GM12875 (cell line): Measurements from ENCODE around the gene ATP6V1F.

Experiments
- H3K4me3 ChIP-seq: one replicate; pipeline ENCODE4 v1.5.1; 2011; ENCODE audit warnings: low read depth, low read length, control low read depth
- TF ChIP-seq, protein P1 (sequence below): IDR thresholded peaks from 2 replicates; pipeline ENCODE4 v1.5.1; 2011; ENCODE audit warnings: low read depth, mild to moderate bottlenecking, control low read depth, inconsistent platforms, low read length, moderate library complexity, borderline replicate concordance; ENCODE audit not compliant: insufficient read depth

Gene ATP6V1F

DNA sequence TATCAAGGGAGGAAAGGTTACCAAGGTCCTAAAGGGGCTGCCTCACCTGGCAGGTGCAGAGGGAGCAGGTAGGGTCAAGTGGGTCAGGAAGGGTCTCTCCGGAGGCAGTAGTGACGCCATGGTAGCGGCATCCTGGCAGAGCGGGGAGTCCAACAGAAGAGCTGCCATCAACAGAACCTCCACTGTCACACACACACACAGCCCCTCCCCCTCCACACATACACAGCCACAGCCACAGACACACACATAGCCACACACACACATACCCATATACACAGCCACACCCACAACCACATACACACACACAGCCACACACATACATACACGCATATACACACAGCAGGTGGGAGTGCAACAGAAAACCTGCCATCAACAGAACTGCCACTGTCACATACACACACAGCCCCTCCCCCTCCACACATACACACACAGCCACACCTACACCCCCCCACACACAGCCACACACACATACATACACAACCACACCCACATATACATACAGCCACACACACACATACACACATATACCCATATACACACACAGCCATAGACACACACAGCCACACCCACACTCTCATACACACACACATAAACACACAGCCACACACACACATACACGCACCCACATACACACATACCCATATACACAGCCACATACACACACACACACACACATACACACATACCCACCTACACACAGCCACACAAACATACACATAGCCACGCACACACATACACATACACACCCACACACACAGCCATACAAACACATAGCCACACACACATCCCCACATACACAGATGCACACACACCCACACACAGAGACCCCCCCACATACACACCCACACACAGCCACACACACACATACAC is 24.7 kb downstream of the ATP6V1F start:
- TF ChIP-seq, protein P1, sequence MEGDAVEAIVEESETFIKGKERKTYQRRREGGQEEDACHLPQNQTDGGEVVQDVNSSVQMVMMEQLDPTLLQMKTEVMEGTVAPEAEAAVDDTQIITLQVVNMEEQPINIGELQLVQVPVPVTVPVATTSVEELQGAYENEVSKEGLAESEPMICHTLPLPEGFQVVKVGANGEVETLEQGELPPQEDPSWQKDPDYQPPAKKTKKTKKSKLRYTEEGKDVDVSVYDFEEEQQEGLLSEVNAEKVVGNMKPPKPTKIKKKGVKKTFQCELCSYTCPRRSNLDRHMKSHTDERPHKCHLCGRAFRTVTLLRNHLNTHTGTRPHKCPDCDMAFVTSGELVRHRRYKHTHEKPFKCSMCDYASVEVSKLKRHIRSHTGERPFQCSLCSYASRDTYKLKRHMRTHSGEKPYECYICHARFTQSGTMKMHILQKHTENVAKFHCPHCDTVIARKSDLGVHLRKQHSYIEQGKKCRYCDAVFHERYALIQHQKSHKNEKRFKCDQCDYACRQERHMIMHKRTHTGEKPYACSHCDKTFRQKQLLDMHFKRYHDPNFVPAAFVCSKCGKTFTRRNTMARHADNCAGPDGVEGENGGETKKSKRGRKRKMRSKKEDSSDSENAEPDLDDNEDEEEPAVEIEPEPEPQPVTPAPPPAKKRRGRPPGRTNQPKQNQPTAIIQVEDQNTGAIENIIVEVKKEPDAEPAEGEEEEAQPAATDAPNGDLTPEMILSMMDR: no peak
- no peak overlapping the region for H3K4me3 ChIP-seq

DNA sequence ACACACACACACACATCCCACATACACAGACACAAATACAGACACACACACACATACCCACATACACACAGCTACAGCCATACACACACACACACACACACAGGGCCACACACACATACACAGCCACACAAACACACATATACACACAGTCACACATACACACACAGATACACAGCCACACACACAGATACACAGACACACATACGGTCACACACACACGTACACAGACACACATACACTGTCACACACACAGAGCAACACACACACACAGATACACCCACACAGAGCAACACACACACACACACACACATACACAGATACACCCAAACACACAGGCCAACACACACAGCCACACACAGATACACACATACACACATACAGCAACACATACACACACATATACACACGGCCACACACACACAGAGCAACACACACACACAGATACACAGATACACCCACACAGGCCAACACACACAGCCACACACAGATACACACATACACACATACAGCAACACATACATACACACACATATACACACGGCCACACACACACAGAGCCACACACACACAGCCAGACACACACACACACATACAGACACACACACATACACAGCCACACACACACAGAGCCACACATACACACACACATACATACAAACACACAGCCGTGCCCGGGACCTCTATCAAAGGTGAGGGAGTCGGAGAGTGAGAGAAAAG is 25.5 kb downstream of the ATP6V1F start:
- H3K4me3 ChIP-seq: no peak overlapping the region
- TF ChIP-seq, protein P1: no peak

DNA sequence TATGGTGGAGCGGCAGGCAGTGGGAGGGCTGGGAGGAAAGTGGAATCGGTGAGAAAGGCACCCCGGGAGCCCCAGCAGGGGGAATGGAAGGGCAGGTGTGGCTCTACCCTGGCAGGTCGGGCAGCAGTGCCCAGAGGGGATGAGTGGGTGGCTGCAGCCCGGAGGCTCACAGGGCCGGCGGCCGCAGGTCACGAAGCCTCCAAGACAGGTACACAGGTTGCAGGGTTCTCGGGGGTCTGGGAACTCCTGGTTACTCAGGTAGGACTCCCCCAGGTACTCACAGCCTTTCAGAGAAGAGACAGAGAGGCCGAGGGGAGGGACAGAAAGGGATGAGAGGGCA is 26.1 kb downstream of the ATP6V1F start:
- no peak overlapping the region for H3K4me3 ChIP-seq
- TF ChIP-seq, protein P1: no peak

DNA sequence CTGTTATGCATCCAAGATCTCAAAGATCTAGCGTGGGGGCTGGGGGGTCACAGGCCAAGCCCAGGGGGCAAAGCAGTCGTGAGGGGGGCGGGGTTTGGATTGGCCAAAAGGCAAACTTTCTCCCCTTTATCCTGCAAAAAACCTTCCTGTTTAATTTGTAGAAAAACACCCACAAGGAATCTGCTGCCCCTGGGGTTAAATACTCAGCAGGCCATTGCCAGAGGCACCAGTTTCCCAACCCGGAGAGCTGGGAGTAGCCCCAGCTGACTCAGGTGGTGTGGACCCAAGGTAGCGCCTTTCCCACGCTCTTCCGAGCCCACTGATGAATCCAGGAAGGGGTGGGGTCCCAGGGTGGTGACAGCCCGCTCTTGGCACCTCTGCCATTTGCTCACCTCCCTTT is 26.5 kb downstream of the ATP6V1F start:
- no peak overlapping the region for H3K4me3 ChIP-seq
- TF ChIP-seq, protein P1: no peak

DNA sequence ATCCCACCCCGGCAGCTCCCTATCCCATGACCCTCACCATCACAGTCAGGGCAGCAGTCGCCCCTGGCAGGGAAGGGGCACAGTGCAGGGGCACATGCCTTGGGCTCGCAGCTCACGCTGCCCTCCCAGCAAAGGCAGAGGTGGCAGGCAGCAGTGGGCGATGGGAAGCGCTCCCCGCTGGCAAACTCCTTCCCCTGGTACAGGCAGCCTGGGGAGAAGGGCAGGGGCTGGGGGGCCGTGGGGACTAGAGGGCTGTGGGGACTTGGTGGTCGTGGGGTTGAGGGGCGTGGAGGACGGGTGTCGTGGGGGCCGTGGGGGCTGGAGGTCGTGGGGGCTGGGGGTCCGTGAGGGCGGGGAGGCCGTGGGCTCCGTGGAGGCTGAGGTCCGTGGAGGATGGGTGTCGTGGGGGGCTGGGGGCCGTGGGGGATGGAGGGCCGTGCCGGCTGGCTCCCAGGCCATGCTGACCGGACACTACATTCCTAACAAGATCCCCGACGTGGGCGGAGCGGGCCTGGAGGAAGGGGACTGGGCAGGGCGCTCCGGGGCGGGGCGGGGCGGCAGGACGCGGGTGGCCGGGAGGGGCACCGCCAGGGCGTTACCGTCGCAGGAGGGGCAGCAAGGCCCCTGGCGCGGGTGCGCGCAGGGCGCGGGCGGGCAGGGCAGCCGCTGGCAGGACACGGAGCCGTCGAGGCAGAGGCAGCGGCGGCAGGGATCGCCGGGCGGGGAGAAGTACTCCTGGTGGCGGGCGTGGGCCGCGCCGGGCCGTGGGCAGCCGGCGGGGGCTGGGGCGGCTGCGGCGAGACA is 27.9 kb downstream of the ATP6V1F start:
- TF ChIP-seq, protein P1: no peak
- no peak overlapping the region for H3K4me3 ChIP-seq

DNA sequence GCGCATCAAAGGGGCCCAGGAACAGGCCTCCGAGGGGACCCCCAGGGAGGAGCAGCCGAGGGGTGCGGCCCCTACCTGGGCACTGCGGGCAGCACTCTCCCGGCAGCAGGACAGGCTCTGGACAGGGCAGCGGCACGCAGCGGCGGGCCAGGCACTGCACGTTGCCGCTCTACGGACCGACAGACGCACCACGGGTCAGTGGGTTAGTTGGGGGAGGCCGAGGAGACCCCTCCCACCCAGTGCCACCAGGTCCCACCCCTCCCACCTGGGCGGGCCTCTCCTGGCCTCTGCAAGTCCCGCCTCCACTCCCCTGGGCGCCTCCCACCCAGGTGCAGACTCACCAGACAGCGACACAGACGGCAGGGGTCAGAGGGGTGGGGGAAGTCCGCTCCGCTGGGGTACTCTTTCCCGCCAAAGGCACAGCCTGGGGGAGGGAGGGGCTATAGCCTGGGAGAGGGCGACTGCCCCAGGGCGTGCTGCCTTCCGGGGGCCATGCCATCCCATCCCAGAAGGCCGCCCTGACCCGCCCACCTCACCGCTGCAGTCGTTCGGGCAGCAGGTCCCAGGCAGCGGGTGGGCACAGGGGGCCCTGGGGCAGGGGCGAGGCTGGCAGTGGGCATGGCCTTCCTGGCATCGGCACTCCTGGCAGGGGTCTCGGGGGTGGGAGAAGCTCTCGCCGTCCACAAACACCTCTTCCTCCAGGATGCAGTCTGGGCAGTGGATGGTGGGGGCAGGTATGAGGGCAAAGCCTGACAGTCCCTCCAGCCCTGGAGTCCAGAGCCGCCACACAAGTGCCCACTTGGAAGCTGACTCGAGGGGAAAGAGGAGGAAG is 28.7 kb downstream of the ATP6V1F start:
- no peak overlapping the region for H3K4me3 ChIP-seq
- TF ChIP-seq, protein P1: no peak
